Measurements from ENCODE around the gene GLIS1. TPM values are rescaled to one million over a fixed set of nuclear protein-coding genes. Genes with fewer than 3 reads are reported as not detected.

Gene GLIS1
- polyA plus RNA-seq, 1 donor from 2014 or later, result not detected

GRCh38 chr1:53660666-53661065, 78.3 kb downstream of the GLIS1 start:
- H3K4me3 ChIP-seq (ENCODE audit: low read length), result no peak overlapping the region
- H3K27ac ChIP-seq (ENCODE audit: low read length), result no peak overlapping the region
- no peak overlapping the region for H3K4me2 ChIP-seq (ENCODE audit: low read length)
- no peaks in the 10 kb centered on the region for H3K9me3 ChIP-seq (ENCODE audit: low read length)
- H3K9me2 ChIP-seq (ENCODE audit: insufficient read depth, low read length), result no peaks in the 10 kb centered on the region
- no peaks in the 10 kb centered on the region for H4K20me1 ChIP-seq (ENCODE audit: insufficient read depth)
- TF ChIP-seq EZH2 (IDR thresholded peaks at IDR 0.05; ENCODE audit: borderline replicate concordance, insufficient read depth, low read length, poor library complexity, severe bottlenecking), result no peak
- TF ChIP-seq REST (IDR thresholded peaks at IDR 0.05; ENCODE audit: borderline replicate concordance), result no peak
- TF ChIP-seq MXI1 (conservative IDR thresholded peaks at IDR 0.05; ENCODE audit: poor library complexity, severe bottlenecking), result no peak
- no peaks in the 10 kb centered on the region for H3K36me3 ChIP-seq (ENCODE audit: insufficient read depth, low read length)
- no peaks in the 10 kb centered on the region for H3K27me3 ChIP-seq (ENCODE audit: insufficient read depth, low read depth, low read length)
- H3F3A ChIP-seq (ENCODE audit: insufficient read depth, low read length, poor library complexity, severe bottlenecking), result no peaks in the 10 kb centered on the region
- H2AFZ ChIP-seq (ENCODE audit: low read depth, low read length), result no peak overlapping the region
- H3K79me2 ChIP-seq (replicated peaks; ENCODE audit: insufficient read depth, low read length), result no peaks in the 10 kb centered on the region
- H3K9ac ChIP-seq (ENCODE audit: low read length), result no peak overlapping the region

GRCh38 chr1:53659436-53659835, 79.5 kb downstream of the GLIS1 start:
- no peaks in the 10 kb centered on the region for H3K27me3 ChIP-seq (ENCODE audit: insufficient read depth, low read depth, low read length)
- H3K9me3 ChIP-seq (ENCODE audit: low read length), result no peaks in the 10 kb centered on the region
- H3F3A ChIP-seq (ENCODE audit: insufficient read depth, low read length, poor library complexity, severe bottlenecking), result no peaks in the 10 kb centered on the region
- no peak overlapping the region for H3K9ac ChIP-seq (ENCODE audit: low read length)
- no peaks in the 10 kb centered on the region for H3K9me2 ChIP-seq (ENCODE audit: insufficient read depth, low read length)
- TF ChIP-seq POLR2AphosphoS5 (IDR thresholded peaks at IDR 0.05), result no peak
- no peak for TF ChIP-seq RAD21 (conservative IDR thresholded peaks at IDR 0.05)
- TF ChIP-seq REST (IDR thresholded peaks at IDR 0.05; ENCODE audit: borderline replicate concordance), result no peak
- TF ChIP-seq EZH2 (IDR thresholded peaks at IDR 0.05; ENCODE audit: borderline replicate concordance, insufficient read depth, low read length, poor library complexity, severe bottlenecking), result no peak
- no peak for TF ChIP-seq CTCF (IDR thresholded peaks at IDR 0.05; ENCODE audit: poor library complexity, severe bottlenecking)
- TF ChIP-seq MXI1 (conservative IDR thresholded peaks at IDR 0.05; ENCODE audit: poor library complexity, severe bottlenecking), result no peak
- TF ChIP-seq TAF1 (IDR thresholded peaks at IDR 0.05; ENCODE audit: low read depth), result no peak
- TF ChIP-seq EP300 (conservative IDR thresholded peaks at IDR 0.05; ENCODE audit: poor library complexity, severe bottlenecking), result no peak
- TF ChIP-seq SMC3 (conservative IDR thresholded peaks at IDR 0.05; ENCODE audit: poor library complexity), result no peak
- H2AFZ ChIP-seq (ENCODE audit: low read depth, low read length), result no peak overlapping the region
- H3K4me3 ChIP-seq (ENCODE audit: low read length), result no peak overlapping the region
- no peaks in the 10 kb centered on the region for H3K79me2 ChIP-seq (replicated peaks; ENCODE audit: insufficient read depth, low read length)
- no peaks in the 10 kb centered on the region for H3K36me3 ChIP-seq (ENCODE audit: insufficient read depth, low read length)
- H4K20me1 ChIP-seq (ENCODE audit: insufficient read depth), result no peaks in the 10 kb centered on the region
- no peak overlapping the region for H3K27ac ChIP-seq (ENCODE audit: low read length)
- H3K4me2 ChIP-seq (ENCODE audit: low read length), result no peak overlapping the region

Measured in neural cell (in vitro differentiated cells).